Lower leg skin (tissue), 3 donors: Measurements from ENCODE around the gene CTSL.

Source experiments
- POLR2A ChIP-seq, 2 donors: fragments of 450-650 bp; IDR thresholded peaks; one replicate each; pipeline ENCODE4 v1.6.1; 2016 to 2017; ENCODE audit warnings: antibody characterized with exemption in 2 of 2, mild to moderate bottlenecking in 1 of 2, moderate library complexity in 1 of 2
- TF ChIP-seq, protein P1 (sequence below), 3 donors: fragments of 450-650 bp; IDR thresholded peaks; one replicate each; pipeline ENCODE4 v1.5.1; 2016; ENCODE audit warnings: antibody characterized with exemption in 3 of 3, mild to moderate bottlenecking in 3 of 3, moderate library complexity in 2 of 3

DNA sequence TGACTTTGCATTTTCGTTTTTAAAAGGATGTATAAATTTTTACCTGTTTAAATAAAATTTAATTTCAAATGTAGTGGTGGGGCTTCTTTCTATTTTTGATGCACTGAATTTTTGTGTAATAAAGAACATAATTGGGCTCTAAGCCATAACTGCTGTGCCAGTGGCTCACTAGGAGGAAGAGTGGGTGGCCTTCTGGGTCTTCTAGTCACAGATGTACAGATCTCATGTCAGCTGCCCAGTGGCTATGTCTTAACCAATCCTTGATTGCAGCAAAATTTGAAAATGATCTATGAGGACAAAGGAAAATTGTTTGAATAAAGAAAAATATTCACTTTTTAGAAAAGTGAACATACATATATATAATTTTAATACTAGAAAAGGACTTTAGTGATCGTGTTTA is 5.4 kb downstream of the CTSL start:
- TF ChIP-seq, protein P1, sequence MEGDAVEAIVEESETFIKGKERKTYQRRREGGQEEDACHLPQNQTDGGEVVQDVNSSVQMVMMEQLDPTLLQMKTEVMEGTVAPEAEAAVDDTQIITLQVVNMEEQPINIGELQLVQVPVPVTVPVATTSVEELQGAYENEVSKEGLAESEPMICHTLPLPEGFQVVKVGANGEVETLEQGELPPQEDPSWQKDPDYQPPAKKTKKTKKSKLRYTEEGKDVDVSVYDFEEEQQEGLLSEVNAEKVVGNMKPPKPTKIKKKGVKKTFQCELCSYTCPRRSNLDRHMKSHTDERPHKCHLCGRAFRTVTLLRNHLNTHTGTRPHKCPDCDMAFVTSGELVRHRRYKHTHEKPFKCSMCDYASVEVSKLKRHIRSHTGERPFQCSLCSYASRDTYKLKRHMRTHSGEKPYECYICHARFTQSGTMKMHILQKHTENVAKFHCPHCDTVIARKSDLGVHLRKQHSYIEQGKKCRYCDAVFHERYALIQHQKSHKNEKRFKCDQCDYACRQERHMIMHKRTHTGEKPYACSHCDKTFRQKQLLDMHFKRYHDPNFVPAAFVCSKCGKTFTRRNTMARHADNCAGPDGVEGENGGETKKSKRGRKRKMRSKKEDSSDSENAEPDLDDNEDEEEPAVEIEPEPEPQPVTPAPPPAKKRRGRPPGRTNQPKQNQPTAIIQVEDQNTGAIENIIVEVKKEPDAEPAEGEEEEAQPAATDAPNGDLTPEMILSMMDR (IDR thresholded peaks at IDR 0.05) = no peak
- no peak for TF ChIP-seq POLR2A (IDR thresholded peaks at IDR 0.05)
